ENCODE data around the gene TET1.
"Not testable (repeated sequence)": the region's sequence is repeated elsewhere in the genome, so short reads cannot be mapped to it uniquely, and the experiment has no call there.

Gene TET1

GRCh38 chr10:68617691-68618090 is 57.6 kb downstream of the TET1 start:
- DNase-seq = not testable (repeated sequence)

GRCh38 chr10:68618234-68618633 is 58.1 kb downstream of the TET1 start:
- no peak for DNase-seq

- DNase-seq = no peak
These were observed 59.5 kb downstream of the TET1 start for GRCh38 chr10:68619595-68619994.

- no peak for DNase-seq
These were observed 65.3 kb downstream of the TET1 start for GRCh38 chr10:68625316-68625921.

- no peak for DNase-seq
These were observed 68.5 kb downstream of the TET1 start for GRCh38 chr10:68628576-68629127.

- DNase-seq = not testable (repeated sequence)
These were observed 72.1 kb downstream of the TET1 start for GRCh38 chr10:68632271-68632560.

- DNase-seq = no peak
These were observed 73.1 kb downstream of the TET1 start for GRCh38 chr10:68633281-68633680.

- DNase-seq = no peak
These were observed 73.8 kb downstream of the TET1 start for GRCh38 chr10:68633816-68634466.

- DNase-seq = no peak
These were observed 76.2 kb downstream of the TET1 start for GRCh38 chr10:68636335-68636734.

- DNase-seq = not testable (repeated sequence)
These were observed 83.4 kb downstream of the TET1 start for GRCh38 chr10:68643550-68643949.

- DNase-seq = no peak
These were observed 87.7 kb downstream of the TET1 start for GRCh38 chr10:68647672-68648341.

GRCh38 chr10:68655620-68656126 is 95.5 kb downstream of the TET1 start:
- DNase-seq = no peak

- no peak for DNase-seq
These were observed 105.7 kb downstream of the TET1 start for GRCh38 chr10:68665841-68666240.

GRCh38 chr10:68666280-68666760 is 106.2 kb downstream of the TET1 start:
- DNase-seq = no peak

GRCh38 chr10:68668231-68668630 is 108.1 kb downstream of the TET1 start:
- no peak for DNase-seq

- DNase-seq = no peak
These were observed 108.8 kb downstream of the TET1 start for GRCh38 chr10:68668972-68669371.

GRCh38 chr10:68684413-68684812 is 124.3 kb downstream of the TET1 start:
- no peak for DNase-seq

- no peak for DNase-seq
These were observed 135.9 kb downstream of the TET1 start for GRCh38 chr10:68696018-68696417.

- no peak for DNase-seq
These were observed 137.0 kb downstream of the TET1 start for GRCh38 chr10:68697106-68697505.

- no peak for DNase-seq
These were observed 140.1 kb downstream of the TET1 start for GRCh38 chr10:68700197-68700596.

- no peak for DNase-seq
These were observed 145.4 kb downstream of the TET1 start for GRCh38 chr10:68705548-68705947.

GRCh38 chr10:68708987-68709386 is 148.8 kb downstream of the TET1 start:
- not testable (repeated sequence) for DNase-seq

- not testable (repeated sequence) for DNase-seq
These were observed 152.9 kb downstream of the TET1 start for GRCh38 chr10:68713065-68713464.

GRCh38 chr10:68717435-68717834 is 157.3 kb downstream of the TET1 start:
- no peak for DNase-seq

Data from stimulated activated CD4-positive, alpha-beta T cell treated with anti-CD3 and anti-CD28 coated beads, Interleukin-2, amount 100 ng/mL, for 24 hours (primary cell).